Stimulated activated CD4-positive, alpha-beta T cell treated with anti-CD3 and anti-CD28 coated beads, Interleukin-1b, Interleukin-23, amount 100 ng/mL, for 48 hours (primary cell): ENCODE results near the gene TMC2.

Source experiments
- DNase-seq: peaks from one replicate; pipeline ENCODE4 v3.0.0-alpha.2; 2020

TMC2 gene

GRCh38 chr20:2626853-2627541 lies 90.6 kb downstream of the TMC2 start:
- no peak for DNase-seq

GRCh38 chr20:2631228-2631627 lies 94.9 kb downstream of the TMC2 start:
- DNase-seq, result no peak

- no peak for DNase-seq
These were observed 97.0 kb downstream of the TMC2 start for GRCh38 chr20:2633381-2633780.

GRCh38 chr20:2637246-2637645 lies 100.9 kb downstream of the TMC2 start:
- DNase-seq, result no peak

- no peak for DNase-seq
These were observed 103.9 kb downstream of the TMC2 start for GRCh38 chr20:2640260-2640659.

- DNase-seq, result no peak
These were observed 104.5 kb downstream of the TMC2 start for GRCh38 chr20:2640899-2641298.

GRCh38 chr20:2643708-2644107 lies 107.3 kb downstream of the TMC2 start:
- DNase-seq, result no peak

GRCh38 chr20:2651772-2652723 lies 115.7 kb downstream of the TMC2 start, which contains the start of gene NOP56:
NOP56 (plus strand) TSS chr20:2652632; CDS start chr20:2652661, 29 bp downstream.
- peak; percentile 93 for DNase-seq

- no peak for DNase-seq
These were observed 116.6 kb downstream of the TMC2 start for GRCh38 chr20:2652724-2653555.

GRCh38 chr20:2653556-2654383 lies 117.4 kb downstream of the TMC2 start:
- no peak for DNase-seq

- DNase-seq, result no peak
These were observed 118.0 kb downstream of the TMC2 start for GRCh38 chr20:2654384-2654822.

- no peak for DNase-seq
These were observed 118.5 kb downstream of the TMC2 start for GRCh38 chr20:2654831-2655230.

- DNase-seq, result no peak
These were observed 119.2 kb downstream of the TMC2 start for GRCh38 chr20:2655331-2656116.

- DNase-seq, result no peak
These were observed 120.2 kb downstream of the TMC2 start for GRCh38 chr20:2656471-2657117.

GRCh38 chr20:2657241-2657640 lies 120.9 kb downstream of the TMC2 start:
- DNase-seq, result no peak

GRCh38 chr20:2657674-2658073 lies 121.3 kb downstream of the TMC2 start:
- no peak for DNase-seq

GRCh38 chr20:2658414-2659354 lies 122.3 kb downstream of the TMC2 start:
- peak; percentile 40 for DNase-seq

GRCh38 chr20:2659547-2659946 lies 123.2 kb downstream of the TMC2 start:
- DNase-seq, result no peak

GRCh38 chr20:2663364-2663886 lies 127.1 kb downstream of the TMC2 start:
- DNase-seq, result no peak
